Astrocyte (in vitro differentiated cells and primary cell): ENCODE results near the gene NTSR1. TPM values are rescaled to one million over a fixed set of nuclear protein-coding genes. Genes with fewer than 3 reads are reported as not detected.

ENCODE experiments used
- DNase-seq: peaks from one replicate; pipeline ENCODE4 v3.0.0-alpha.2; 2010; ENCODE audit warnings: low read depth
- FAIRE-seq: peaks from 2 replicates; lab custom pipeline; 2011; peaks lifted over from hg19 to GRCh38; lab: Jason Lieb, UNC
- H2AFZ ChIP-seq: 2 replicates; pipeline ENCODE4 v1.6.0; 2012; ENCODE audit warnings: low read depth, low read length, inconsistent platforms
- H3K27ac ChIP-seq: 2 replicates; pipeline ENCODE4 v1.5.1; 2011; ENCODE audit warnings: low read depth, low read length, inconsistent platforms
- H3K27me3 ChIP-seq: 2 replicates; pipeline ENCODE4 v1.6.0; 2011; ENCODE audit warnings: low read length, inconsistent platforms; ENCODE audit not compliant: insufficient read depth
- H3K36me3 ChIP-seq: 2 replicates; pipeline ENCODE4 v1.5.1; 2011; ENCODE audit warnings: low read length, inconsistent platforms; ENCODE audit not compliant: insufficient read depth
- H3K4me1 ChIP-seq: 2 replicates; pipeline ENCODE4 v1.5.1; 2011; ENCODE audit warnings: low read length, inconsistent platforms; ENCODE audit not compliant: insufficient read depth
- H3K4me2 ChIP-seq: 2 replicates; pipeline ENCODE4 v1.6.0; 2012; ENCODE audit warnings: low read length, inconsistent platforms
- H3K4me3 ChIP-seq: 2 replicates; pipeline ENCODE4 v1.5.1; 2011; ENCODE audit warnings: low read depth, mild to moderate bottlenecking, low read length, inconsistent platforms; ENCODE audit not compliant: insufficient read depth
- H3K79me2 ChIP-seq: 2 replicates; pipeline ENCODE4 v1.6.0; 2012; ENCODE audit warnings: mild to moderate bottlenecking, low read length, inconsistent platforms; ENCODE audit not compliant: insufficient read depth
- H3K9ac ChIP-seq: 2 replicates; pipeline ENCODE4 v1.6.0; 2012; ENCODE audit warnings: mild to moderate bottlenecking, low read length, inconsistent platforms
- H3K9me3 ChIP-seq: 2 replicates; pipeline ENCODE4 v1.5.1; 2012; ENCODE audit warnings: low read depth, mild to moderate bottlenecking, low read length, inconsistent platforms; ENCODE audit not compliant: insufficient read depth
- H4K20me1 ChIP-seq: 2 replicates; pipeline ENCODE4 v1.6.0; 2012; ENCODE audit warnings: low read length, inconsistent platforms; ENCODE audit not compliant: insufficient read depth
- H3K27ac Mint-ChIP-seq: one replicate; pipeline ENCODE4 v1.8.0; 2021; ENCODE audit warnings: mild to moderate bottlenecking, mixed read lengths; ENCODE audit not compliant: unreplicated experiment
- H3K27me3 Mint-ChIP-seq: one replicate; pipeline ENCODE4 v1.8.0; 2021; ENCODE audit warnings: low read depth, mixed read lengths; ENCODE audit not compliant: unreplicated experiment
- H3K36me3 Mint-ChIP-seq: one replicate; pipeline ENCODE4 v1.8.0; 2021; ENCODE audit warnings: low read depth, mixed read lengths; ENCODE audit not compliant: unreplicated experiment
- H3K4me1 Mint-ChIP-seq: one replicate; pipeline ENCODE4 v1.8.0; 2021; ENCODE audit warnings: low read depth, mixed read lengths; ENCODE audit not compliant: unreplicated experiment
- H3K4me3 Mint-ChIP-seq: one replicate; pipeline ENCODE4 v1.8.0; 2021; ENCODE audit warnings: mild to moderate bottlenecking, moderate library complexity, mixed read lengths; ENCODE audit not compliant: unreplicated experiment
- H3K9me3 Mint-ChIP-seq: one replicate; pipeline ENCODE4 v1.8.0; 2021; ENCODE audit warnings: mild to moderate bottlenecking, mixed read lengths; ENCODE audit not compliant: unreplicated experiment
- EZH2 ChIP-seq: IDR thresholded peaks from 2 replicates; pipeline ENCODE4 v1.6.1; 2012; ENCODE audit warnings: mild to moderate bottlenecking, low read length, inconsistent platforms; ENCODE audit not compliant: insufficient read depth
- total RNA-seq: library from RNA; stranded (reverse); gene quantifications from 2 replicates; pipeline ENCODE4 v1.2.1, GENCODE V29; 2021
- TF ChIP-seq, protein P1 (sequence below): IDR thresholded peaks from 2 replicates; pipeline ENCODE4 v1.5.1; 2011; ENCODE audit warnings: low read depth, mild to moderate bottlenecking, inconsistent platforms, low read length, moderate library complexity; ENCODE audit not compliant: insufficient read depth

Gene NTSR1
- total RNA-seq, 1 donor from 2014 or later, result 0.16 TPM

DNA sequence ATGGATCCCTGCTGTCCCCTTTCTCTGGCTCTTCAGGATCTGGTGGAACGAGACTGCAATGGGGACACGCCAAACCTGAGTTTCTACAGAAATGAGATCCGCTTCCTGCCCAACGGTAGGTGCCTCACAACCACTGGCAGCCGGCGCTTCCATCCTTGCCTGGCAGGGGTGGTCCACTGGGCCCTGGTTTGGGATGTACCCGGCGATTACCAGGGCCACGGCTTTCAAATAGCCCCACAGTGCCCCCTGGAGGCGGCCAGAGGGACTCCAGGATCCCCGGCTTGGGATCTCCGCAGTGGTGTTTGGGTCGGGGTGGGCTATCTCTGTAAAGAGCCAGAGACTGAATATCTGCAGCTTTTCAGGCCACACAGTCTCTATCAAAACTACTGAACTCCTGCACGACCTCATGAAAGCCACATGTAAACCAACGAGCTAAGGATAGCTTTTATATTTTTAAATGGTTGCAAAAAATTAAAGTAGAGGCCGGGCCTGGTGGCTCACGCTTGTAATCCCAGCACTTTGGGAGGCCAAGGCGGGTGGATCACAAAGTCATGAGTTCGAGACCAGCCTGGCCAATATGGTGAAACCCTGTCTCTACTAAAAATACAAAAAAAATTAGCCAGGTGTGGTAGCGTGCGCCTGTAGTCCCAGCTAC lies 99.7 kb downstream of the NTSR1 start:
- H3K9ac ChIP-seq, result no peak overlapping the region
- no peaks in the 10 kb centered on the region for H3K27me3 ChIP-seq
- peaks cover 29% of the 10 kb centered on the region for H3K79me2 ChIP-seq
- no peak for FAIRE-seq
- H3K4me3 ChIP-seq, result no peak overlapping the region
- H3K36me3 ChIP-seq, result peaks cover 7% of the 10 kb centered on the region
- no peak for TF ChIP-seq EZH2
- TF ChIP-seq, protein P1, sequence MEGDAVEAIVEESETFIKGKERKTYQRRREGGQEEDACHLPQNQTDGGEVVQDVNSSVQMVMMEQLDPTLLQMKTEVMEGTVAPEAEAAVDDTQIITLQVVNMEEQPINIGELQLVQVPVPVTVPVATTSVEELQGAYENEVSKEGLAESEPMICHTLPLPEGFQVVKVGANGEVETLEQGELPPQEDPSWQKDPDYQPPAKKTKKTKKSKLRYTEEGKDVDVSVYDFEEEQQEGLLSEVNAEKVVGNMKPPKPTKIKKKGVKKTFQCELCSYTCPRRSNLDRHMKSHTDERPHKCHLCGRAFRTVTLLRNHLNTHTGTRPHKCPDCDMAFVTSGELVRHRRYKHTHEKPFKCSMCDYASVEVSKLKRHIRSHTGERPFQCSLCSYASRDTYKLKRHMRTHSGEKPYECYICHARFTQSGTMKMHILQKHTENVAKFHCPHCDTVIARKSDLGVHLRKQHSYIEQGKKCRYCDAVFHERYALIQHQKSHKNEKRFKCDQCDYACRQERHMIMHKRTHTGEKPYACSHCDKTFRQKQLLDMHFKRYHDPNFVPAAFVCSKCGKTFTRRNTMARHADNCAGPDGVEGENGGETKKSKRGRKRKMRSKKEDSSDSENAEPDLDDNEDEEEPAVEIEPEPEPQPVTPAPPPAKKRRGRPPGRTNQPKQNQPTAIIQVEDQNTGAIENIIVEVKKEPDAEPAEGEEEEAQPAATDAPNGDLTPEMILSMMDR, result peak; percentile 84
- H3K4me1 ChIP-seq, result peaks cover 13% of the 10 kb centered on the region
- no peaks in the 10 kb centered on the region for H3K9me3 ChIP-seq
- H3K27me3 Mint-ChIP-seq, result no peaks in the 10 kb centered on the region
- no peak overlapping the region for H3K27ac Mint-ChIP-seq
- peak overlapping the region; percentile 67 for H3K4me3 Mint-ChIP-seq
- H4K20me1 ChIP-seq, result peaks cover 46% of the 10 kb centered on the region
- no peak overlapping the region for H2AFZ ChIP-seq
- DNase-seq, result no peak
- H3K4me2 ChIP-seq, result no peak overlapping the region
- peaks cover 8% of the 10 kb centered on the region for H3K36me3 Mint-ChIP-seq
- H3K9me3 Mint-ChIP-seq, result no peaks in the 10 kb centered on the region
- H3K27ac ChIP-seq, result no peak overlapping the region
- peaks cover 10% of the 10 kb centered on the region for H3K4me1 Mint-ChIP-seq

DNA sequence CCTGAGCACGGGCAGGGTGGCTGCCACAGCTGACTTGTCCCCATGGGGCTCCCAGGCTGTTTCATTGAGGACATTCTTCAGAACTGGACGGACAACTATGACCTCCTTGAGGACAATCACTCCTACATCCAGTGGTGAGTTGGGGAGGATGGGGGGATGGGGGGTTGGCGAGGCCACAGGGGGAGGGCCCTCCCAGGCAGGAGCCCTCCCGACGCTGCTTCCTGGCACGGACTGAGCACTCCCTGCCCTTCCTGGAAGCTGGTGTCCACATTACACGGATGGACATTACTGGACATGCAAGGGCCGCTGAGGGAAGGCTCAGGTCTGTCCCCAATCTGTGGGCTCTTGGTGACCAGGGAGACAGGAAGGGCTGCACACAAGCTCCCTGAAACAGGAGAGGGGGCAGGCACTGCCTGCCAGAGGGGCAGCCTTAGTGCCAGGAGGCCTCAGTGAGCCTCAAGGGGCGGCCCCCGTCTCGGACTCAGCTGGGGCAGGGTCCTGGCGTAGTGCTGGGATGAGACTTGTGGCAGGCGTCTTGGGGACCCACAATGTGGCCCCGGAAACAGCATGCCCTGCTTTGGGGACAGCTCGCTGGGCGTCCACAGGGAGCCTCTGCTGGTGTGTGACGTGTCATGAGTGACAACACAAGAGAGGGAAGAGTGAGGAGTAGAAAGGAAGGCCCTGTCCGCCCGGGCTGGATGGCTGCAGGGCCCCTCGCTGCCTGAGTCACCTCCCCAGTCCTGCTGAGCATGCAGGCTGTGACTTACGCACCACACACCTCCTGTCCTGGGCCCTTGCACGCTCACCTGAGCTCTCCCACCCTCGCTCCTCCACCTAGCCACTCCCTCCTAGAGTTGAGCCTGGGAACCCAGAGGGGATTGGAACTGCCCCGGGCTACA lies 101.1 kb downstream of the NTSR1 start:
- no peak overlapping the region for H2AFZ ChIP-seq
- no peak overlapping the region for H3K9ac ChIP-seq
- H3K9me3 ChIP-seq, result no peaks in the 10 kb centered on the region
- H3K79me2 ChIP-seq, result peaks cover 29% of the 10 kb centered on the region
- TF ChIP-seq, protein P1, result no peak
- no peak for TF ChIP-seq EZH2
- H4K20me1 ChIP-seq, result peaks cover 59% of the 10 kb centered on the region
- DNase-seq (no peak), FAIRE-seq (no peak)
- H3K4me1 Mint-ChIP-seq, result peaks cover 10% of the 10 kb centered on the region
- no peak overlapping the region for H3K4me3 Mint-ChIP-seq
- peaks cover 9% of the 10 kb centered on the region for H3K4me1 ChIP-seq
- no peak overlapping the region for H3K4me3 ChIP-seq
- H3K9me3 Mint-ChIP-seq, result no peaks in the 10 kb centered on the region
- no peaks in the 10 kb centered on the region for H3K27me3 Mint-ChIP-seq
- no peak overlapping the region for H3K27ac Mint-ChIP-seq
- H3K36me3 Mint-ChIP-seq, result peaks cover 8% of the 10 kb centered on the region
- peaks cover 7% of the 10 kb centered on the region for H3K36me3 ChIP-seq
- H3K27ac ChIP-seq, result no peak overlapping the region
- H3K27me3 ChIP-seq, result no peaks in the 10 kb centered on the region
- H3K4me2 ChIP-seq, result no peak overlapping the region
